Stomach (tissue), 9 donors: ENCODE results near the gene GLS. TPM values are rescaled to one million over a fixed set of nuclear protein-coding genes. Genes with fewer than 3 reads are reported as not detected.

Experiments
- DNase-seq, 2 donors: peaks; one replicate each; pipeline versions ENCODE4 v3.0.0 to v3.0.0-alpha.2; 2013 to 2019
- H3K27ac ChIP-seq, 5 donors: fragments of 200-600 bp in 4 of 5; sonication (generic) in 4 of 5; one replicate each; pipeline ENCODE4 v1.5.1; 2013 to 2019; ENCODE audit warnings: mild to moderate bottlenecking in 1 of 5, moderate library complexity in 1 of 5
- H3K27me3 ChIP-seq, 3 donors: fragments of 200-600 bp; sonication (generic); one replicate each; pipeline ENCODE4 v1.5.1; 2017 to 2019; ENCODE audit warnings: mixed run types in 1 of 3
- H3K36me3 ChIP-seq, 4 donors: fragments of 200-600 bp; sonication (generic); 1 replicate in 3 of 4; 2 replicates in 1 of 4; pipeline ENCODE4 v1.5.1; 2016 to 2019
- H3K4me1 ChIP-seq, 4 donors: fragments of 200-600 bp; sonication (generic); one replicate each; pipeline ENCODE4 v1.5.1; 2016 to 2019
- H3K4me3 ChIP-seq, 4 donors: fragments of 200-600 bp; sonication (generic) in 3 of 4; one replicate each; pipeline ENCODE4 v1.5.1; 2016 to 2019; ENCODE audit warnings: mild to moderate bottlenecking in 1 of 4
- H3K9me3 ChIP-seq, 4 donors: fragments of 200-600 bp; sonication (generic); one replicate each; pipeline ENCODE4 v1.5.1; 2016 to 2019
- EP300 ChIP-seq: sonication (generic); formaldehyde crosslinking; IDR thresholded peaks from one replicate; pipeline ENCODE4 v1.6.1; 2017; ENCODE audit warnings: antibody characterized with exemption
- POLR2A ChIP-seq, 4 donors: fragments of 450-650 bp; IDR thresholded peaks; one replicate each; pipeline ENCODE4 v1.6.1; 2016; ENCODE audit warnings: antibody characterized with exemption in 4 of 4, control low read depth in 2 of 4, mild to moderate bottlenecking in 1 of 4, moderate library complexity in 1 of 4
- POLR2AphosphoS5 ChIP-seq, 3 donors: sonication (generic); formaldehyde crosslinking; IDR thresholded peaks; one replicate each; pipeline ENCODE4 v1.6.1; 2016; ENCODE audit warnings: antibody characterized with exemption in 3 of 3
- WGBS, 5 donors: extraction: QIAGEN DNeasy Blood & Tissue Kit in 3 of 5; methylation state at CpG; one replicate each; pipeline versions ENCODE4 v1.1.5 to v1.1.7; 2013 to 2018; 5-methylcytosine and 5-hydroxymethylcytosine counted together
- intact Hi-C: fragments of 100-400 bp; cut with DNase I; formaldehyde crosslinking; loops from one replicate; pipeline ENCODE4 v1.15.1; 2023; ENCODE audit warnings: low total_unique reads
- polyA plus RNA-seq, 3 donors: library from polyadenylated mRNA; stranded (reverse); fragments of 200-250 nt; gene quantifications; one replicate each; pipeline ENCODE4 v1.2.3, GENCODE V29; 2013
- total RNA-seq, 5 donors: library from RNA; depleted of rRNA; stranded (reverse); fragments of >200 nt; gene quantifications; one replicate each; pipeline versions ENCODE4 v1.1.0 to v1.2.3, GENCODE V29; 2014 to 2016
- TF ChIP-seq, protein P1 (sequence below), 7 experiments: fragments of 450-650 bp in 4 of 7; fragments of 200-600 bp in 3 of 7; sonication (generic) in 3 of 7; IDR thresholded peaks; one replicate each; pipeline ENCODE4 v1.5.1; 2016 to 2019; ENCODE audit warnings: antibody characterized with exemption in 7 of 7, control low read depth in 2 of 7, mild to moderate bottlenecking in 1 of 7
- donor health status: healthy with polysubstance abuse.
- donor health status: Bipolar disorder and iron deficiency.
- donor health status: healthy.

Gene GLS
- total and polyA plus RNA-seq, 8 donors = 9.6 to 353 (median 109) TPM

DNA sequence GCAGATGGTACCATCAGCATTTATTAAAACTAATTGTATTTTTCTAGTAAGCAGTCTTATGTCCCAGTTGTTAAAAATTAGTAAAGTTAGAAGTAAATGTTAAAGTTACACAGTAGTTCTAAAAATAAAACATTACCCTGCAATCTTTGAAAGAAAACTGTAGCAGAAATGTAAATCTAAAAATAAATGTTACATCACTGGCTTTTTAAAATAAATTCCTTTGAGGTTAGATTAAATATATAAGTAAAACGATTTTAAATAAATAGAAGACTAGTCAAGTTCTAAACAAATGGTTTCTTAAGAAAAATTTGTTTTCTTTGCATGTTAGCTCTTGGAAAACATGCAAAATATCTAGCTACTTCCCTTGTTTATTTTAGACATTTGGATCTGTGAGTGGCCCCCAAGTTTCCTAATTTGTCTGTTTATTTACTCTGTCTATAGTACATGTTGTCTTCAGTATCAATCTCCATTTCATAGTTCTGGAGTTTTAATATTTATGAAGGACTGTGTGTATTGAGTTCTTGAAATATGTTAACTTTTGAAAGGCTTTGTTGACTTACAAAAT lies 58.2 kb downstream of the GLS start:
- Histone ChIP-seq H3K9me3 (no peaks in the 10 kb centered on the region), H3K4me3 (no peak overlapping the region), H3K27ac (no peak overlapping the region), H3K36me3 (no peaks in the 10 kb centered on the region), H3K27me3 (no peaks in the 10 kb centered on the region), H3K4me1 (peaks cover 0 to 31% (median 18%) of the 10 kb centered on the region in 4 donors)
- 2 to 26% (median 15%) methylated on average over 1 of the region's 1 CpG for whole genome bisulfite sequencing, 5 donors
- intact Hi-C loops = no loop called here
- no peak for TF ChIP-seq EP300
- TF ChIP-seq POLR2A (IDR thresholded peaks at IDR 0.05) = no peak
- TF ChIP-seq, protein P1, sequence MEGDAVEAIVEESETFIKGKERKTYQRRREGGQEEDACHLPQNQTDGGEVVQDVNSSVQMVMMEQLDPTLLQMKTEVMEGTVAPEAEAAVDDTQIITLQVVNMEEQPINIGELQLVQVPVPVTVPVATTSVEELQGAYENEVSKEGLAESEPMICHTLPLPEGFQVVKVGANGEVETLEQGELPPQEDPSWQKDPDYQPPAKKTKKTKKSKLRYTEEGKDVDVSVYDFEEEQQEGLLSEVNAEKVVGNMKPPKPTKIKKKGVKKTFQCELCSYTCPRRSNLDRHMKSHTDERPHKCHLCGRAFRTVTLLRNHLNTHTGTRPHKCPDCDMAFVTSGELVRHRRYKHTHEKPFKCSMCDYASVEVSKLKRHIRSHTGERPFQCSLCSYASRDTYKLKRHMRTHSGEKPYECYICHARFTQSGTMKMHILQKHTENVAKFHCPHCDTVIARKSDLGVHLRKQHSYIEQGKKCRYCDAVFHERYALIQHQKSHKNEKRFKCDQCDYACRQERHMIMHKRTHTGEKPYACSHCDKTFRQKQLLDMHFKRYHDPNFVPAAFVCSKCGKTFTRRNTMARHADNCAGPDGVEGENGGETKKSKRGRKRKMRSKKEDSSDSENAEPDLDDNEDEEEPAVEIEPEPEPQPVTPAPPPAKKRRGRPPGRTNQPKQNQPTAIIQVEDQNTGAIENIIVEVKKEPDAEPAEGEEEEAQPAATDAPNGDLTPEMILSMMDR (IDR thresholded peaks at IDR 0.05) = no peak
- no peak for TF ChIP-seq POLR2AphosphoS5 (IDR thresholded peaks at IDR 0.05)
- no peak for DNase-seq

DNA sequence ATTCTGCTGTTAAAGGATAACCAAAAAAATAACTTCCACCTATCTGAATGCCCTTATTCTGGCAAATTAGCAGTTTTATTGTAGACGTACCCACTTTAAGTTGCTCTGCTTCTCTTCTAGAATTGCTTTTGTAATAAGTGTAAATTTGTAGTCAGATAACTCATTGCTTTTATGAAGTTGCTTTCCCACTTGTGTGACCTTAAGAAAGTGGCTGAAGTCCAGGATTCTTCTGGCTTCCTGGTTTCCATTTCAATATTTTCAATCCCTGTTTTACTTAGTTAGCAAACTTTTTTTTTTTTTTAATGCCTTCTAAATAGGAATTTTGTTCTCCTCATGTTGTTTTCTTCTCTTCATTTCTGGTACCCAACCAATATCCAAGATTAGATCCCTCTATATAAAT lies 59.8 kb downstream of the GLS start:
- peak in 1 of 2 donors; percentile 66 for DNase-seq
- no peaks in the 10 kb centered on the region for H3K36me3 ChIP-seq
- no peak overlapping the region for H3K4me3 ChIP-seq
- peak overlapping the region in 3 of 5 donors; percentile 5 to 40 (median 7) for H3K27ac ChIP-seq
- WGBS, 5 donors = 19 to 42% (median 23%) methylated on average over 1 of the region's 1 CpG
- TF ChIP-seq EP300 = no peak
- TF ChIP-seq POLR2A (IDR thresholded peaks at IDR 0.05) = no peak
- no peak for TF ChIP-seq POLR2AphosphoS5 (IDR thresholded peaks at IDR 0.05)
- TF ChIP-seq, protein P1 (IDR thresholded peaks at IDR 0.05) = no peak
- peaks cover 0 to 31% (median 18%) of the 10 kb centered on the region in 4 donors for H3K4me1 ChIP-seq
- no peaks in the 10 kb centered on the region for H3K9me3 ChIP-seq
- no peaks in the 10 kb centered on the region for H3K27me3 ChIP-seq
- intact Hi-C loops = no loop called here

DNA sequence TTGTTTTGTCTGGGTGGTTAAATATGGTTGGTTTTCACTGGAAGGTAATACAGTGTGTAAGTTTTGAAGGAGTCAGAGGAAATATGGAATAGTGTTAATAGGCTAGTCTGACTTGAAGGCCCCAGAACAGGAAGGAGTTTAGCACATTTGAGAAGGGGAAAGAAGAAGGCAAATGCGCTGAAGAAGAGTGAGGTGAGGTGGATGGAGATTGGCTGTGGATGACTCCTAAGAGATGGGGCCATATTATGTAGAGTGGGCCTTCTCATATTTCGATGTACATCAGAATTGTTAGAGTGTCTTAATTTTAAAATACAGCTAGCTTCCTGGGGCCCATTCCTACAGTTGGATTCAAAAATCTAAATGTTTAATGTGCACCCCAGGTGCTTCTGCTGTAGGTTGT lies 61.0 kb downstream of the GLS start:
- no peaks in the 10 kb centered on the region for H3K36me3 ChIP-seq
- H3K4me3 ChIP-seq = no peak overlapping the region
- TF ChIP-seq POLR2A (IDR thresholded peaks at IDR 0.05) = no peak
- TF ChIP-seq, protein P1 (IDR thresholded peaks at IDR 0.05) = no peak
- TF ChIP-seq POLR2AphosphoS5 (IDR thresholded peaks at IDR 0.05) = no peak
- TF ChIP-seq EP300 = no peak
- H3K9me3 ChIP-seq = no peaks in the 10 kb centered on the region
- H3K27me3 ChIP-seq = no peaks in the 10 kb centered on the region
- intact Hi-C loops = no loop called here
- peaks cover 0 to 36% (median 19%) of the 10 kb centered on the region in 4 donors for H3K4me1 ChIP-seq
- WGBS, 5 donors = 93 to 100% (median 99%) methylated on average over 2 of the region's 2 CpGs
- DNase-seq = no peak
- H3K27ac ChIP-seq = no peak overlapping the region

DNA sequence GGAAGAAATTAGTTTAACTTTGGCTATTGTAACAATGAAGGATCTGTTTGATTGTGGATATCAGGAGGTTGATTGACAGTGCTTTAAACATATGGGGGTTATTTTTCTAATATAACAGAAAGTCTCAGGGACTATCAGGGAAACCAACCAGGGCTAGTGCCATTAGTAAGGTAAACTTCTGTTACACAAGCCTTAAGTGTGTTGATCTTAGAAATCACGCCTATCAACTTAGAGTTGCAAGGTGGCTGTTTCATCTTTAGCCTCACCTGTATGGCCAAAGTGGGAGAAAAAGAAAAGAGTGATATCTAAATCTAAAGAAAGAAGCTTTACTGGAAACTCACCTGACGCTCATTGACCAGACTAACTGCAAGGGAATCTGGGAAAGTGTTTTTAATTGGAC lies 62.1 kb downstream of the GLS start:
- DNase-seq = no peak
- no peak overlapping the region for H3K27ac ChIP-seq
- intact Hi-C loops = no loop called here
- peaks cover 8 to 47% (median 27%) of the 10 kb centered on the region in 4 donors for H3K4me1 ChIP-seq
- H3K4me3 ChIP-seq = no peak overlapping the region
- TF ChIP-seq POLR2A (IDR thresholded peaks at IDR 0.05) (no peak), POLR2AphosphoS5 (IDR thresholded peaks at IDR 0.05) (no peak), EP300 (no peak)
- TF ChIP-seq, protein P1 (IDR thresholded peaks at IDR 0.05) = no peak
- WGBS, 5 donors = 55 to 78% (median 66%) methylated on average over 2 of the region's 2 CpGs
- H3K9me3 ChIP-seq = no peaks in the 10 kb centered on the region
- H3K27me3 ChIP-seq = no peaks in the 10 kb centered on the region
- H3K36me3 ChIP-seq = no peaks in the 10 kb centered on the region
